Activated naive CD4-positive, alpha-beta T cell treated with anti-CD3 and anti-CD28 coated beads for 36 hours (primary cell): ENCODE results near the gene NHS. TPM values are rescaled to one million over a fixed set of nuclear protein-coding genes. Genes with fewer than 3 reads are reported as not detected.

Source experiments
- CTCF ChIA-PET: fragments of 350-600 bp; sonication (Branson Sonifier 250); formaldehyde crosslinking; loops from one replicate; lab custom pipeline; 2021; ENCODE audit warnings: antibody characterized with exemption; lab: Charles Lee
- DNase-seq: peaks from one replicate; pipeline ENCODE4 v3.0.0-alpha.2; 2020
- H3K27ac Mint-ChIP-seq: one replicate; pipeline ENCODE4 v1.8.0; 2021; ENCODE audit warnings: mild to moderate bottlenecking, mixed read lengths
- H3K27me3 Mint-ChIP-seq: one replicate; pipeline ENCODE4 v1.8.0; 2021; ENCODE audit warnings: low read depth, mixed read lengths
- H3K36me3 Mint-ChIP-seq: one replicate; pipeline ENCODE4 v1.8.0; 2021; ENCODE audit warnings: low read depth, mixed read lengths
- H3K4me1 Mint-ChIP-seq: one replicate; pipeline ENCODE4 v1.8.0; 2021; ENCODE audit warnings: low read depth, mixed read lengths
- H3K4me3 Mint-ChIP-seq: one replicate; pipeline ENCODE4 v1.8.0; 2021; ENCODE audit warnings: mild to moderate bottlenecking, moderate library complexity, mixed read lengths
- H3K9me3 Mint-ChIP-seq: one replicate; pipeline ENCODE4 v1.8.0; 2021; ENCODE audit warnings: mixed read lengths
- intact Hi-C: fragments of 100-400 bp; cut with micrococcal nuclease; formaldehyde crosslinking; loops from one replicate; pipeline ENCODE4 v1.15.1; 2023
- total RNA-seq, 2 experiments: library from RNA; stranded (reverse); gene quantifications; one replicate each; pipeline ENCODE4 v1.2.3, GENCODE V29; 2021

NHS gene
- total RNA-seq, 2 experiments from 2014 or later = 7.8 to 8.9 TPM

GRCh38 chrX:17376431-17377077, 1.6 kb downstream of the NHS start:
- Mint-ChIP-seq H3K9me3 (no peaks in the 10 kb centered on the region), H3K4me3 (peak overlapping the region; percentile 52), H3K4me1 (peaks cover 11% of the 10 kb centered on the region), H3K27ac (no peak overlapping the region), H3K36me3 (no peaks in the 10 kb centered on the region), H3K27me3 (peaks cover 33% of the 10 kb centered on the region)
- DNase-seq = peak; percentile 41
- CTCF ChIA-PET = no interaction called here
- intact Hi-C loops = loop anchor here (1.0 to 10.0 kb wide), 7 partner anchors 132 to 659 kb away; partner anchors contain the start of gene SYAP1

- peaks cover 32% of the 10 kb centered on the region for H3K27me3 Mint-ChIP-seq
- CTCF ChIA-PET = interaction anchor here (0.8 kb wide), 1 partner anchor 135 kb away, joined by 3 read pairs; no protein-coding TSS in a partner anchor
- H3K4me1 Mint-ChIP-seq = peaks cover 11% of the 10 kb centered on the region
- peaks cover 3% of the 10 kb centered on the region for H3K9me3 Mint-ChIP-seq
- peak; percentile 64 for DNase-seq
- H3K36me3 Mint-ChIP-seq = no peaks in the 10 kb centered on the region
- intact Hi-C loops = loop anchor here (1.0 to 10.0 kb wide), 7 partner anchors 132 to 660 kb away; partner anchors contain the start of gene SYAP1
- peak overlapping the region; percentile 52 for H3K4me3 Mint-ChIP-seq
- H3K27ac Mint-ChIP-seq = peak overlapping the region; percentile 41
These were observed 2.2 kb downstream of the NHS start for GRCh38 chrX:17377091-17377717.

- H3K27ac Mint-ChIP-seq = peak overlapping the region; percentile 18
- intact Hi-C loops = loop anchor here (1.0 to 10.0 kb wide), 8 partner anchors 36 to 660 kb away; partner anchors contain the start of gene SYAP1
- H3K4me3 Mint-ChIP-seq = peak overlapping the region; percentile 52
- CTCF ChIA-PET = interaction anchor here (0.8 kb wide), 1 partner anchor 135 kb away, joined by 3 read pairs; no protein-coding TSS in a partner anchor
- H3K36me3 Mint-ChIP-seq = no peaks in the 10 kb centered on the region
- H3K9me3 Mint-ChIP-seq = peaks cover 5% of the 10 kb centered on the region
- peaks cover 30% of the 10 kb centered on the region for H3K27me3 Mint-ChIP-seq
- peak; percentile 71 for DNase-seq
- H3K4me1 Mint-ChIP-seq = peaks cover 11% of the 10 kb centered on the region
These were observed 2.8 kb downstream of the NHS start for GRCh38 chrX:17377795-17378194.

- peaks cover 8% of the 10 kb centered on the region for H3K4me1 Mint-ChIP-seq
- peaks cover 6% of the 10 kb centered on the region for H3K9me3 Mint-ChIP-seq
- no peak overlapping the region for H3K27ac Mint-ChIP-seq
- CTCF ChIA-PET = no interaction called here
- H3K27me3 Mint-ChIP-seq = peaks cover 24% of the 10 kb centered on the region
- no peaks in the 10 kb centered on the region for H3K36me3 Mint-ChIP-seq
- no peak for DNase-seq
- no peak overlapping the region for H3K4me3 Mint-ChIP-seq
- intact Hi-C loops = no loop called here
These were observed 5.2 kb downstream of the NHS start for GRCh38 chrX:17380221-17380620.

GRCh38 chrX:17390419-17390850, 15.4 kb downstream of the NHS start:
- Mint-ChIP-seq H3K4me1 (no peaks in the 10 kb centered on the region), H3K9me3 (no peaks in the 10 kb centered on the region), H3K27ac (no peak overlapping the region), H3K4me3 (no peak overlapping the region), H3K27me3 (peaks cover 8% of the 10 kb centered on the region), H3K36me3 (no peaks in the 10 kb centered on the region)
- intact Hi-C loops = no loop called here
- CTCF ChIA-PET = no interaction called here
- DNase-seq = no peak

GRCh38 chrX:17395154-17395553, 20.2 kb downstream of the NHS start:
- H3K27ac Mint-ChIP-seq = no peak overlapping the region
- H3K36me3 Mint-ChIP-seq = no peaks in the 10 kb centered on the region
- H3K4me3 Mint-ChIP-seq = no peak overlapping the region
- peaks cover 2% of the 10 kb centered on the region for H3K27me3 Mint-ChIP-seq
- intact Hi-C loops = no loop called here
- CTCF ChIA-PET = no interaction called here
- DNase-seq = no peak
- H3K4me1 Mint-ChIP-seq = no peaks in the 10 kb centered on the region
- peaks cover 3% of the 10 kb centered on the region for H3K9me3 Mint-ChIP-seq

- intact Hi-C loops = no loop called here
- Mint-ChIP-seq H3K9me3 (peaks cover 3% of the 10 kb centered on the region), H3K27ac (no peak overlapping the region), H3K27me3 (peaks cover 2% of the 10 kb centered on the region), H3K36me3 (no peaks in the 10 kb centered on the region), H3K4me1 (no peaks in the 10 kb centered on the region), H3K4me3 (no peak overlapping the region)
- no peak for DNase-seq
- CTCF ChIA-PET = no interaction called here
These were observed 22.1 kb downstream of the NHS start for GRCh38 chrX:17397074-17397473.

GRCh38 chrX:17403189-17403691, 28.2 kb downstream of the NHS start:
- no peaks in the 10 kb centered on the region for H3K4me1 Mint-ChIP-seq
- CTCF ChIA-PET = no interaction called here
- no peak for DNase-seq
- H3K9me3 Mint-ChIP-seq = peaks cover 3% of the 10 kb centered on the region
- H3K27ac Mint-ChIP-seq = no peak overlapping the region
- H3K4me3 Mint-ChIP-seq = no peak overlapping the region
- H3K27me3 Mint-ChIP-seq = peaks cover 8% of the 10 kb centered on the region
- intact Hi-C loops = no loop called here
- no peaks in the 10 kb centered on the region for H3K36me3 Mint-ChIP-seq

- H3K27me3 Mint-ChIP-seq = peaks cover 9% of the 10 kb centered on the region
- intact Hi-C loops = no loop called here
These were observed 29.0 kb downstream of the NHS start for GRCh38 chrX:17403972-17404371.

GRCh38 chrX:17405225-17405969, 30.4 kb downstream of the NHS start:
- H3K9me3 Mint-ChIP-seq = no peaks in the 10 kb centered on the region
- peaks cover 9% of the 10 kb centered on the region for H3K27me3 Mint-ChIP-seq
- H3K27ac Mint-ChIP-seq = no peak overlapping the region
- intact Hi-C loops = no loop called here
- H3K36me3 Mint-ChIP-seq = no peaks in the 10 kb centered on the region
- no peak overlapping the region for H3K4me3 Mint-ChIP-seq
- CTCF ChIA-PET = no interaction called here
- H3K4me1 Mint-ChIP-seq = no peaks in the 10 kb centered on the region
- no peak for DNase-seq

More at GRCh38 chrX:17403972-17404371, 29.0 kb downstream of the NHS start:
- no peak for DNase-seq
- CTCF ChIA-PET = no interaction called here
- Mint-ChIP-seq H3K27ac (no peak overlapping the region), H3K9me3 (no peaks in the 10 kb centered on the region), H3K36me3 (no peaks in the 10 kb centered on the region), H3K4me3 (no peak overlapping the region), H3K4me1 (no peaks in the 10 kb centered on the region)

GRCh38 chrX:17409566-17410290, 34.7 kb downstream of the NHS start:
- Mint-ChIP-seq H3K9me3 (no peaks in the 10 kb centered on the region), H3K27me3 (peaks cover 13% of the 10 kb centered on the region), H3K4me3 (no peak overlapping the region), H3K4me1 (peaks cover 25% of the 10 kb centered on the region), H3K27ac (no peak overlapping the region), H3K36me3 (no peaks in the 10 kb centered on the region)
- intact Hi-C loops = no loop called here
- CTCF ChIA-PET = no interaction called here
- DNase-seq = no peak

- CTCF ChIA-PET = no interaction called here
- Mint-ChIP-seq H3K27ac (no peak overlapping the region), H3K9me3 (no peaks in the 10 kb centered on the region), H3K4me3 (no peak overlapping the region), H3K36me3 (no peaks in the 10 kb centered on the region), H3K27me3 (peaks cover 14% of the 10 kb centered on the region), H3K4me1 (peaks cover 26% of the 10 kb centered on the region)
- DNase-seq = no peak
- intact Hi-C loops = no loop called here
These were observed 35.7 kb downstream of the NHS start for GRCh38 chrX:17410651-17411050.
